ENCODE data around the gene WDR37. TPM values are rescaled to one million over a fixed set of nuclear protein-coding genes. Genes with fewer than 3 reads are reported as not detected.

WDR37 gene
- total RNA-seq, 1 donor from 2014 or later, result 14.6 TPM

DNA sequence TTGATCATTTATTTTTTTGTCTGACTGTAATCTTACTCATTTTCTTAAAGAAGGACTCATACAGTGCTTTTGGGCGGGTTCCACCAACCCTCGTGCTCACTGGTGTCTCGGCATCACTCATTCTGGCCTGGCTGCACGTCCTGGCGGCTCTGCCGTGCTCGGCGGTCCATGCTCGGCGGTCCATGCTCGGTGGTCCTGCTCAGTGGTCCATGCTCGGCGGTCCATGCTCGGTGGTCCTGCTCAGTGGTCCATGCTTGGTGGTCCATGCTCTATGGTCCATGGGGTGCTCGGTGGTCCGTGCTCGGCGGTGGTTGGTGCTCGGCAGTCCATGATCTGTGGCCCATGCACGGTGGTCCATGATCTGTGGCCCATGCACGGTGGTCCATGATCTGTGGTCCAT, 72.5 kb downstream of the WDR37 start:
- no peak for DNase-seq

DNA sequence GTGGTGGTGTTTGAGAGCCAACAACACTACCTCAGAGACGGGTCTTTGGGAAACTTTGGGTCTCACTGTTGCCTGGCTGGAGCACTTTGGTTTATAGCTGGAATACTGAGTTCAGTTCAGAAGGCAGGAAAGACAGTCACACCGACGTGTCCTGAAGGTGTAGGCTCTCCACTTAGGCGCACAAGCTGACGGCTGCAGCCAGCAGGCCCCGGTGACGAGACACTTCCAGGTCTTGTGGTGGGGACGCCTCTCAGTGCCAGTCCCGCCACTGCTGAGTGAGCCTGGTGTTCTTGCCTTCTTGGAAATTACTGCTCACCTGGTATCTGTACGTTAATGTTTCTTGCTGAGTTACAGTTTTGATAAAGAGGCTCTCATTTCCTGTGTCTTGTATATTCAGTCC, 74.0 kb downstream of the WDR37 start:
- no peak for DNase-seq

DNA sequence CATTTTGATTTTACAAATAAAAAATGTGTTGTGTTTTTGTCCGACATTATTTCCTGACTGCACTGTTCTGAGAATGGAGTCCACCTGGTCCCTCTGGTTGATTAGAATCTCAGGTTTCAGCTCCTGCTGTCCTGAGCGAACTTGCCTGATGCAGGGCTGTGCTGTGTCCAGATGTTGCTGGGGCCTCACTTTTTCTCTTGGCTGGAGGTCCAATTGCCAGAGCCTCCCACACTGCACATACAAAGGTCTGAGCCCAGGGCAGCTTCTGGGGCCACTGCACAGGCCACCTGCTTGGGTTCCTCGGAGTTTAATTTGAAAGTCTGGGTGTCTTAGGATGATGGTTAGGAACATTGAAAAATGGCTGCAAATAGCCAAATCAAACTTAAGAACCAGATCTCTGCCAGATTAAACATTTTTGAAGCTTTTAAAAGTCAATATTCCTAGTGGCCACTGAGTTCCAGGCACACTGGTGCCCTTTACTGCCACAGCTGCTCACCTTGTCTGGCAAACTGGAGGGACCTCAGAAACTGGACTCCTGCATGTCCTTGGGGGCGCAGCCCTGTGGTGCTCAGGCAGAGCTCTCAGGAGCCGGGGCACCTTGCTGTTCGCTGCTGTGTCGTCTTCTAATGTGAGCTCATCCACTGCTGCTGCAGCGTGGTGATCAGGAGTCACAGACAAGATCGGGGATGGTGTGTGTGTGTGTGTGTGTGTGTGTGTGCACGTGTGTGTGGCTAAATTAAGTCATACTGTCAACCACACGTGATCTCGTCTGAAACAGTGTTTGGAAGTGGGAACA, 75.0 kb downstream of the WDR37 start:
- no peak for DNase-seq

DNA sequence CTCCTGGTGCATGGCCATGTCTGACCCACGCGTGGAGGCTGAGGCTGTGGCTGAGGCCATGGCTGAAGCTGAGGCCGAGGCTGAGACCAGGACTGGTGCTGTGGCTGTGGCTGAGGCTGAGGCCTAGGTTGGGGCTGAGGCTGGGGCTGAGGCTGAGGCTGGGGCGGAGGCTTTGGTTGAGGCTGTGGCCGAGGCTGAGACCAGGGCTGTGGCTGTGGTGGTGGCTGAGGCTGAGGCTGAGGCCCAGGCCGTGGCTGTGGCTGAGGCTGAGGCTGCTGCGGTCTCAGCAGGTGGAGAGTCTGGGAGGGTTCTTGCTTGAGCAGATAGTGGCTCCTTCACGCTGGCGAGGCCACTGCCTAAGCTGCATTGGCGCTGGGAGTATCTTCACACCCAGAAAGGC, 76.4 kb downstream of the WDR37 start:
- DNase-seq, result no peak

DNA sequence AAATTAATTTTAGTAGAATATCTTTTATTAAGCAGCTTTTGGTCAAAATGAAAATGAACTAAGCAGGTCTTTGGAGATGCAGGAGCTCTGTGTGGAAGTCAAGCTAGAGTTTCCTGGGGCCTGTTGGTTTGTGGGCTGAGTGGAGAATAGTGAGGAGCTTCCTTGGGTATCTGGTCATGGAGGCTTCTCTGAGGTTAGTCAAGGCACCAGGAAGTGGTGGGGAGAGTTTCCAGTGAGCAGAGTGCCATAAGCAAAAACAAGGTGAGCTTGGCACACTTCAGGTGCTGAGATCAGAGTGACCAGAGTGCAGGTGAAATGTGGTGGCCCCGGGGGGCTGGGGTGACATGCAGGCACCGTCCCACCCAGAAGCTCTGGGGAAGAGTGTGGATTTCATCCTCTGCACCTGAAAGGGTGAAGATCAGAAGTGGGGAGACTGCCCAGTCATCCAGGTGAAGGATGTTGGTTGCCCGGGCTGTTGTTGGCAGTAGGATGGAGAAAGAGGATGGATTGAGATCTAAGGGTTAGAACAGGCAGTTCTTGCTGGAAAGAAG, 77.4 kb downstream of the WDR37 start:
- DNase-seq, result no peak

DNA sequence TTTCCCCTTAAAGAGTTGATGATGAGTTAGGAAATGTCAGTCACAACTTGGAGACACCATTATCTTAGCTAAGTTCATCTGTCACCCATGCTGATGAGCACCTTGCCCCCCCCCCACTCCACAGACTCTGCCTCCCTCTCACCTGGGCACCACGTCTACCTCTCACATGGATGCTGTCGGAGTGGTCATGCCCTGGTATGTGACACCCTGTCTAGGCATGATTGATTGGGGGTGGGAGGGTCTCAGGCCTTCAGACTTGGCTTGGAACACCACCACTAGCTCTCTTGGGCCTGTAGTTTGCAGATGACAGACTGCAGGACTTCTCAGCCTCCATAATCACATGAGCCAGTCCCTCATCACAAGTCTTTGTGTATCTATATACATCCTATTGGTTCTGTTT, 78.0 kb downstream of the WDR37 start:
- DNase-seq, result no peak

DNA sequence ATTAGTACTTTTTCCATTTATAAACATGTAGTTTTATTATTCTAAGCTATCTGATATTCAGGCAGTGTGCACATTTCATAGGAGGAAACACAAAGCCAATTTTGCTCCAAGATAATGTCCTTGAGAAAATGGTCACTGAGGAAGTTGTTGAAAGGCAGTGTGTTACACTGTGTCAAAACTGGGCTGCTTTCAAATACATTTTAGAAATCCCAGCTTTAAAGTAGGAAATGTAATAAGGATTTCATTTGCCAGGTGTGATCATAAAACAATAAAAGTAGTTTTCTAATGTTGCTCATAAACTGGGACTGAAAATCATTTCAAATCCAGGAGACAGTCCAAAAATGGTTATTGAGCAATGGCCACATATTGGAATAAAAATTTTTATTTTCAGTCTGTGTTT, 80.1 kb downstream of the WDR37 start:
- no peak for DNase-seq

DNA sequence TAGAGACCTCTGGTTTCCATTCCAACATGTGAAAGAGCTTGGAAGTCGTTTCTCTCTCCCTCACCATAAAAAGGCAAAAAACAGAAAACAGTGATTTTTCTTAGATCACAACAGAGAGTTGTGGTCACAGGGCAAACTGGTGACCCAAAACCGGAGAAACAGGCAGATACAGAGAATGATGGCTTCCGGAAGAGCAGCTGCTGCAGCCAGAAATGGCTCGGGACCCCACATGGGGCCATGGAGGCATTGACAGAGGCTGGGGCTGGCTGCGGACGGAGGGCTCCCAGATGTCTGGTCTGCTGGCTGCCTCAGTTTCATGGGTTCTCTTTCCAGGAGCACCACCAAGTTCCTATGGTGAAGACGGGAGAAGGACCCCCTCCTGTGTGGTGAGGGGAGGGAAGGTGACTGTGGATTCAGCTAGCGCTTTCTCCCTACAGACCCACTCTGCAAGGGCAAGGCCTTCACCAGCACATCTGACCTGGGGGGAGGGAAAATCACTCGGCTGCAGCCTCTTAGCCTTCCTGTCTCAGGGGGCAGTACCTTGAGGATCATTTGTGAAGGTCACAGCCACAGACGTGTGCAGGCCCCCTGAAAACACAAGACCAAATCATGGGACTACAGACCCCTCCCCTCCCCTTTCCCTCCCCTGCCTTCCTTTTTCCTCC, 81.4 kb downstream of the WDR37 start:
- DNase-seq, result no peak

DNA sequence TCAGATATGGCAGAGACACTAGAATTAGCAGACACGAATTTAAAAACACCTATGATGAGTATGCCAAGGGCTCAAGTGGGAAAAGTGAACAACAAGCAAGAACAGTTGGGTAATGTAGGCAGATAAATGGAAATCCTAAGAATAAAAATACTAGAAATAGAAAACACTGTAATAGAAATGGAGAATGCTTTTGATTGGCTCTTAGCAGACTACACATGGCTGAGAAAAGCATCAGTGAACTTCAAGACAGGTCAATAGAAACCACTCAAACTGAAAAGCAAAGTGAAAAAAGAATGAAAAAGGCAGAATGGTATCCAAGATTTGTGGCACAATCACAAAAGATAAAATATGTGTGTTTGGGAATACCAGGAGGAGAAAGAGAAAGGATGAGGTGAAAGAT, 82.3 kb downstream of the WDR37 start:
- DNase-seq, result no peak

DNA sequence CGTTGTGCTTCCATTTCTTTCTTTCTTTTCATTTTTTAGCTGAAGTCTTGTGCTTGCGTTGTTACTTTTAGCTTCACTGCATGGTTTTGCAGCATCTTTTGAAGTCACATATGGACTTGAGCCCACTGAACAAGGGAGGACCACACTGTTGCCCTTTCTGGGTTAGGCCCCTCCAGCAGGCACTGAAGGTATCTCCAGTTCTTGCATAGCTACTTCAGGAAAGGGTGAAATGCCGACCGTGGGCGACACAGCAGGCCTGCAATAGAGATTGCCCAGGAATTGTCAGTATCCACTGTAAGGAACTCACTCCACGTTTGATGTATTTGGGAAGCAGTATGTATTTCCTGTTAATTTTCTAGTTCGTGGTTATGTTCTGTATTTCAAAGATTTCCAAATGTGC, 85.1 kb downstream of the WDR37 start:
- no peak for DNase-seq

DNA sequence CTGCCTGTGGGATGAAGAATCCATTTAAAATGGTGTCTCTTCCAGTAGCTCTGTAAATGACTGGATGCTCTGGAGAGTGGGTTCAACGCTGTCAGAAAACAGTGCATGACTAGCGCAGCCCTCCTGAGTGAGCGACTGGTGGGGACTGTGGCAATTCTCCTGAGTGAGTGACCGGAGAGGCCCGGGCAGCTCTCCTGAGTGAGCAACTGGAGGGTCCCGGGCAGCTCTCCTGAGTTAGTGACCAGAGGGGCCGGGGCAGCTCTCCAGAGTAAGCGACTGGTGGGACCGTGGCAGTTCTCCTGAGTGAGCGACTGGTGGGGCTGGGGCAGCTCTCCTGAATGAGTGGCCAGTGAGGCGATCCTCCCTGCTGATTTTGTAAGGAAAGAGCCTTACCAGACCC, 85.5 kb downstream of the WDR37 start:
- DNase-seq, result no peak

DNA sequence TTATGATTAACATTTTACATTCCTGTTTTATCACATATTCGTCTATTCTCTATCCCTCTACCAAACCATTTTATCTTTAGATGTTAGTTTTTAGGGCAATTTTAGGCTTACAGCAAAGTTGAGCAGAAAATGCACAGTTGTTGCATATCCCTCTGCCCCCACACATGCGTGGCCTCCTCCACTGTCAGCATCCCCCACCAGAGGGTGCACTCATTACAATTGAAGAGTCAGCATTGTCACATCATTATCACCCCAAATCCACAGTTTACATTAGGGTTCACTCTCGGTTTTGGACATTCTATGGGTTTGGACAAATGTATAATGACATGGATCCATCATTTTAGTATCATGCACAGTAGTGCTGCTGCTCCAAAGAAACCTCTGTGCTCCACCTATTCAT, 86.4 kb downstream of the WDR37 start:
- no peak for DNase-seq

DNA sequence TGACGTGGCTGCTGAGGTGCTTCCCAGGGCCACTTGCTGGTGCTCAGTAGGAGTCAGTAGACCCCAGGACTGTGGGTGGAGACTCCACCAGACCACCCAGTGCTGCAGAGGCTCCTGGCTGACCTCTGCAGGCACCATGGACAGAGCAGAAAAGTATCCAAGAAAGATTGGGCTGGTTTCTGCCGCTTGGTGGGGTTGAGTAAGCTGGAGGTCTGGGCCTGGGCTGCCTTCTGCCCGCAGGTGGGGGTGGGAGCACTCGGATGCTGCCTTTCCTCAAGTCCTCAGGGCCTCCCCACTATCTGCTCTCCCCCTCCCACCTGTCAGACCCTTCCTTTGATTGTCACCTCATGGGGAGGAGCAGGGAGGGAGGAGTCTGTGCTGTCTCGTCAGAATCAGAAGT, 91.6 kb downstream of the WDR37 start:
- no peak for DNase-seq

DNA sequence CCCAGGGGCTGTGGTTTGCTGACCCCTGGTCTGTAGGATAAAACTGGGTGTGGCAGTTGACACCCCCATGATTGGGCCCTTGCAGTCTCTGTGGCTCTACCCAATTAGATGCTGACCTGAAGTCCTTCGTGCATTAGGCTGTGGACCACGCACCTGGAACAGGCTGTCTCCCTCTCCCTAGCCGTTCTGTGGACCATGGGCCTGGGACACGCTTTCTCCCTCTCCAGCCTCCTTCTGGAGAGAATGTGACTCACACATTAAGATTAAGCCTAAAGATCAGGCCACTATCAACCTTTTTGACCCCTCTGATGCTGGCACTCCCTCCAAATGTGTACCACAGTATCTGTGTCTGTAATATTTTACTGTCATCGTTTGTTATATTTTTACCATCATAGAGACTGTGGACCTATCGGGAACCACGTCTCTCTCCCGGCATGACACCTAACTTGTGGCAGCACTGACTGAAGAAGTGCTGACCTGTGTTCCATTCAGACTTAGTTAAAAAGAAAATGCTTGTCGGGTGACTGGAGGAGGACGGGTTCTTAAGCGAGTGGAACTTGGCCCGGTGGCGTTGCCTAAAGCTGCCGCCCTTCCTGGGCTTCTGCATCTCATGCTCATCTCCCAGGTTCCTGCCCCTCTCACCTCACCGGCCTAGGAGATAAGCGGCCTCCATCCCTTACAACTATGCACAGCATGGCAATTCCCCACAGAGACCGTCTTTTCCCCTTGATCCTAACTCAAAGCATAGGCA, 92.8 kb downstream of the WDR37 start:
- no peak for DNase-seq

DNA sequence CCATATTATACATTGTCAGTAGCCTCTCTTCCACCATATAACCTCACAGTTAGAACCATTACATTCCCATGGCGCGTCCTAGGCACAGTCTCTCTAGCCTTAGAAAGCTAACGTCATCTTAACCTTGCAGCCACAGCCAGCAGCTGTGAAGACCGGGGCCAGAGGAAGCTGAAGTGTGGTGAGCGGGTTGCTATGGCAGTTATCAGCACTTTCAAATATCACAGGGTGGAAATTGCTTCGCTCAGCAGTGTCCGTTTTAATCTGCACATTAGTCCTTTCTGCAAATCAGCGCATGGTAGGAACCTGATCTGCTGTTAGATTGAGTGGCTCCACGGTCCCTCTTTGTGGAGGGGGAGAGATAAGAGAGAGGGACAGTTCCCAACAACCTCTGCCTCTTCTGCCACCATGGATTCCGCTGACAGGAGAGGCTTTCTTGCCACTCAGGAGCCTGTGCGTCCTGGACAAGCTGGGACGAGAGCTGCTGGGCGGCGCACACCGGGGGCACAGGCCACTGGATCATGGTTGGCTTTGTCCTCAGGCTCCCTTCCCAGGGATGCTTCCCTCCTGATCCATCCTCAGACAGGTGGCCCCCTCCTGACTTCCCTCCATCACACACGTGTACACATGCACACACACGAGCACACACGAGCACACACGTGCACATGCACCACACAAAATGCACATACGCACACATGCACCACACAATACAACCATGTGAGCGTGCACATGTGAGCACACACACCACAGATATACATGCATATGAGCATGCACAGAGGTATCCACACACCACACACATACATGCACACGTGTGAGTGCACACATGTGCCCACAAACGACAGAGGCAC, 93.8 kb downstream of the WDR37 start:
- DNase-seq, result no peak

DNA sequence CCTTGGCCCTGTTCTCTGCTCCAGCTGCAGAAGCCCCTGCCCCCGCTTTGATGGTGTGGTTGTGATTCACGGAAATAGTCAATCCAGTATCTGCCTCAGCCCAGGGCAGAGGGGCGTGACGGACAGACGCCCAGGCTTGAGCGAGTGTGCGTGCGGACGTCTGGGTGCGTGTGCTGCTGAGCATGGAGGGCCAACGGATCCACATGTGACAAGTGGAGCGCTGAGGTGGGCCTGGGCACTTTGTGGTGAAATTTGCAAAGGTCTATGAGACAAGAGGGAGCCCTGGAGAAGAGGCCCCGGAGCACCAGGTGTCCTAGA, 94.4 kb downstream of the WDR37 start:
- no peak for DNase-seq

DNA sequence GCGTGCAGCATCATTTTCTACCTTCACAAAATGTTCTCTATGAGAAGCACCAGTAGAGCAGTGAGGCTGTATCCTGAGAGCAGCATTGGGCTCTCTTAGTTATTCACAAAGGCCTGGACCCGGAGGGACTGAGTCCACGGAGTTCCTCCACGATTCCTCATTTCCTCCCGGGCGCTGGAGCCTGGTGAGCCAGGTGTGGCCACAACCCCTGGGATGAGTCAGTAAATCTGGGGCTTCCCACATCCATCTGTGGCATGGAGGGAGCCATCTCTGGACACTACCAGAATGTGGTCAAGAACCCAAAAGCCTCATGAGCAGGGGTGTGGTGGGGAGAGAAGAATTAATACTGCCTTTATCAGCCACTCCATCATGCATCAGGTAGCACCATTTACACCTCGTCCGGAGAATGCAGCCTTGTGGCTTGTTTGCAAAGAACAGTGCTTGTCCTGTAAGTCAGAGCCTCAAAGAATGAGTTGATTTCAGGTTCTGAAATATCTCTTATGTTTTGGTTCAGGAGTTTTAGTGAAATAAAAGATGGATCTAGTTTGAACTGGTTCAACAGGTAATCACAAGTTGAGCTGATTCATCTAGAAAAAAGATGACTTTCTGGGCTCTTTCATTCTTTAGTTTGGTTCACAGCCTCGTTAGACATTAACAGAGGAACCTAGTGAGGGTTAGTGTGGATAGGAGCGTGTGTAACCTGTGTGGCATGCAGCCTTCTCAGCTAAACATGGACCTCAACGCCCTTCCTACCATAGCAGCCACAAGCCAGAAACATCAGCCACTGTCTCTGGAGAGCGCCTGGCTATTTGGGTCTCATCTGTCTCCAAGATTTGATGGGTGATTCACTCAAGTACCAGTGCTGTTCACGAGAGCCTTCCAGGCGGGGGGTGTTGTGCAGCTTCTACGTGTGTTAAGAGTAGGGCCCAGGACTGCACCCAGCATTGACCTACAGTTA, 95.2 kb downstream of the WDR37 start:
- no peak for DNase-seq

DNA sequence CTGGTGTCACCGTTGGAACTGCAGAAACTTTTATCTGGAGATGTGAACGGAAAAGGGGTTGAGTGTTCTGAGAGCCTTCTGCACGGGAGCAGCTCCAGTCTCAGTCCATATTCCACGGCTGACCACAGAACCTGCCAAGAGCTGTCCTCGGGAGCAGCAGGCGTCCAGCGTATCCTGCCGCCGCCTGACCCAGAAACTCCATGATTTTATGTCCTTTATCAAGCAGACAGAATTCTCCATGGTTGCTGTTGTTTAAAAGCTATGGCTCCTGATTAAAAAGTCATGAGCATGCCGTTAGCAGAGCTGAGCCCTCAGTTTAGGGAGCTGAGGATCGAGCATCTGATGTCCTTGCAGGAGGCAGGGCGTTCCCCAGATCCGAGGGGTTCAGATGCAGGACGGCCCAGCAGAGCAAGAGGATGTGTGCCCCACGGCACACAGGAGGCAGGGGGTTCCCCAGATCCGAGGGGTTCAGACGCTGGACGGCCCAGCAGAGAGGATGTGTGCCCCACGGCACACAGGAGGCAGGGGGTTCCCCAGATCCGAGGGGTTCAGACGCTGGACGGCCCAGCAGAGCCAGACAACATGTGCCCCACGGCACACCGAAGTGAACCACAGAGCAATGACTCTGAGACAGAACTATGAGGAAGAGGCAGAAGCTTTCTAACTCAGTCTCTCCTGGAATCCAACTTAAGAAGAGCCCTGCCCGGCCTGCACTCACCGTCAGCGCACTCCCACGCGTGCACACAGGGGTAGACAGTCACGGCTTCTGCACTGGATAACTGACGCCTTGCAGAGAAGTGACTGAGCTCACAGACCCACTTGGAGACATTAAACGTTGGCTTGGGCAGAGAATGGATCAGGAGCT, 96.4 kb downstream of the WDR37 start:
- no peak for DNase-seq

DNA sequence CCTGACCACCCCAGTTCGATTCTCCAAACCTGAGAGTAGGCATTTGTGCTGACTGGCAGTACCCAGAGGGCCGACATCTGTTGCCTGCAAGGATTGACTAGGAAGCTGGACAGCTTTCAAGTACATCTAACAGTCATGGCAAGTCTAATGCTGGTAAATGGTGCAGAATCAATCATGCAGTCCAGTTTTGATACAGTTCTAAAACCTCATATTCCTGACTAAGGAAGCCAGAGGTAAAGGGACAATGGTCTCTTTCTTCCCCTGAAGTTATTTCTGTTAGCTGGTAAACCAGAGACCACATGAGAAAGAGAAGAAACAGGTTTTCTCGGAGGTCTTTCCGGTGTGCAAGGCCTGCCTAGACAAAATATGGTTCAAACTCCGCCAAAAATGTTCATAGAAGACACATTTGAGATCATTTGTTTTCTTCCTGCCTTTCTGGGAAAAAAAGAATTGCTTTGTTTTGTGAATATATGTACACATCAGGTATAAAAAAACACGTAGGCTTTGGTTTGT, 97.1 kb downstream of the WDR37 start:
- DNase-seq, result no peak

DNA sequence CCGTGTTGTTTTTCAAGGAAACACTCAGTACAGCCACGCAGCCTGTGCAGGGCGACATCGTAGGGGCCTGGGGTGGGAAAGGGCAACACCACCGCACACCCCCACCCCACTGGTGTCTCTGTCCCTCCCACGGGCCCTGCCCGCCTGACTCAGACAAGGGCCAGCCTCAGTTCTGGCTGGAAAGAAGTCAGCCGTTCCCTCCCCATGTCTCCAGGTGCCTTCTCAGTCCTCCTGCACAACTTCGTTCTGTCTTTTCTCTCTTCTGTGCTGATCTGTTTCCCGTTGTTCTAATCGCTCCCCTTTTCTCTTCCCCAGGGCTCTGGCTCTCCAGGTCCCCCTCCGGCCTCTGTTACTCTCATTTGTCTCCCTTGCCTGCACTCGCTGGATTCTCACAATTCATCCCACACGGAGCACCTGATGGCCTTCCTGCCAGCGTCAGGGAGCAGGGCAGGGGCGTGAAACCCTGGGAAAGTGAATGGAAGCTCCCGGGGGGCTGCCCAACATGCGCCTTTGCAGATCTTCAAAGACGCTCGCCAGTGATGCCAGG, 97.7 kb downstream of the WDR37 start:
- DNase-seq, result no peak

Measured in tongue (tissue), 2 donors.